IMR-90 (cell line): ENCODE measurements around the gene FAM193B. TPM values are rescaled to one million over a fixed set of nuclear protein-coding genes. Genes with fewer than 3 reads are reported as not detected.

Source experiments
- ATAC-seq: fragments of 200-7000 bp; cut with Tn5 transposase; 2 replicates; pipeline ENCODE4 v1.9.1; 2020; ENCODE audit warnings: low read depth, mild to moderate bottlenecking, moderate library complexity
- BruUV-seq: library from RNA; stranded (reverse); fragments of 400-500 nt; replicated peaks from 2 replicates; lab custom pipeline; 2021; lab: Mats Ljungman, UMichigan
- CTCF ChIA-PET: fragments of 300-600 bp; formaldehyde crosslinking; extraction: SDS; loops from one replicate; lab custom pipeline; 2021; ENCODE audit warnings: antibody characterized with exemption; lab: Yijun Ruan, JAX
- POLR2A ChIA-PET: fragments of 300-600 bp; sonication (Branson Sonifier 250); formaldehyde crosslinking; loops from one replicate; lab custom pipeline; 2022; ENCODE audit warnings: antibody characterized with exemption; ENCODE audit not compliant: unreplicated experiment; lab: Charles Lee
- DNase-seq: peaks from one replicate; pipeline ENCODE4 v3.0.0; 2013
- H2AFZ ChIP-seq: replicated peaks from 2 replicates; pipeline ENCODE3; 2013; ENCODE audit warnings: low read length, mild to moderate bottlenecking; ENCODE audit not compliant: poor library complexity
- H2AK5ac ChIP-seq: 2 replicates; pipeline ENCODE4 v1.6.1; 2013; ENCODE audit warnings: low read depth, low read length, inconsistent platforms
- H2AK9ac ChIP-seq: replicated peaks from 2 replicates; pipeline ENCODE3; 2013; ENCODE audit warnings: mild to moderate bottlenecking, low read depth, low read length, moderate library complexity; ENCODE audit not compliant: poor library complexity
- H2BK120ac ChIP-seq: 2 replicates; pipeline ENCODE4 v1.6.1; 2013; ENCODE audit warnings: low read depth, low read length, inconsistent platforms
- H2BK15ac ChIP-seq: 3 replicates; pipeline ENCODE4 v1.6.1; 2013; ENCODE audit warnings: low read depth, low read length, inconsistent platforms
- H2BK20ac ChIP-seq: 2 replicates; pipeline ENCODE4 v1.6.1; 2013; ENCODE audit warnings: low read depth, mild to moderate bottlenecking, inconsistent platforms, low read length, moderate library complexity
- H2BK5ac ChIP-seq: 2 replicates; pipeline ENCODE4 v1.6.1; 2013; ENCODE audit warnings: mild to moderate bottlenecking, low read depth, low read length, inconsistent platforms; ENCODE audit not compliant: poor library complexity, severe bottlenecking
- H3K14ac ChIP-seq: replicated peaks from 2 replicates; pipeline ENCODE4 v1.6.1; 2013; ENCODE audit warnings: low read depth, low read length, inconsistent platforms
- H3K18ac ChIP-seq: 2 replicates; pipeline ENCODE4 v1.6.1; 2013; ENCODE audit warnings: low read depth, low read length, control low read depth
- H3K23ac ChIP-seq: 2 replicates; pipeline ENCODE4 v1.6.1; 2013; ENCODE audit warnings: low read depth, low read length, inconsistent platforms
- H3K27ac ChIP-seq: 2 replicates; pipeline ENCODE4 v1.5.1; 2013; ENCODE audit warnings: mild to moderate bottlenecking, control low read depth, low read length; ENCODE audit not compliant: insufficient read depth
- H3K27me3 ChIP-seq: 2 replicates; pipeline ENCODE4 v1.6.1; 2013; ENCODE audit warnings: low read length; ENCODE audit not compliant: control insufficient read depth, insufficient read depth
- H3K36me3 ChIP-seq: 2 replicates; pipeline ENCODE4 v1.6.1; 2013; ENCODE audit warnings: low read length, mixed read lengths; ENCODE audit not compliant: control insufficient read depth, insufficient read depth
- H3K4ac ChIP-seq: 2 replicates; pipeline ENCODE4 v1.6.1; 2013; ENCODE audit warnings: low read depth, low read length, inconsistent platforms
- H3K4me1 ChIP-seq: 2 replicates; pipeline ENCODE4 v1.6.1; 2013; ENCODE audit warnings: low read length, mixed read lengths; ENCODE audit not compliant: control insufficient read depth, insufficient read depth
- H3K4me2 ChIP-seq: 2 replicates; pipeline ENCODE4 v1.6.1; 2013; ENCODE audit warnings: low read depth, mild to moderate bottlenecking, control low read depth, low read length, moderate library complexity
- H3K4me3 ChIP-seq: 2 replicates; pipeline ENCODE4 v1.5.1; 2013; ENCODE audit warnings: low read depth, mild to moderate bottlenecking, control low read depth, low read length, moderate library complexity; ENCODE audit not compliant: insufficient read depth
- H3K56ac ChIP-seq: 2 replicates; pipeline ENCODE4 v1.6.1; 2013; ENCODE audit warnings: low read length, inconsistent platforms; ENCODE audit not compliant: insufficient read depth; ENCODE audit errors: extremely low read depth
- H3K79me1 ChIP-seq, 2 experiments: 2 replicates each; pipeline ENCODE4 v1.6.1; 2013; ENCODE audit warnings: low read length in 2 of 2, inconsistent platforms in 1 of 2, low read depth in 1 of 2
- H3K9ac ChIP-seq: 2 replicates; pipeline ENCODE4 v1.6.1; 2013; ENCODE audit warnings: low read depth, low read length, control low read depth
- H3K9me1 ChIP-seq: 2 replicates; pipeline ENCODE4 v1.6.1; 2013; ENCODE audit warnings: low read length, inconsistent platforms; ENCODE audit not compliant: insufficient read depth
- H3K9me3 ChIP-seq: 2 replicates; pipeline ENCODE4 v1.6.1; 2013; ENCODE audit warnings: low read length; ENCODE audit not compliant: control insufficient read depth, insufficient read depth
- H4K20me1 ChIP-seq: 2 replicates; pipeline ENCODE4 v1.6.1; 2013; ENCODE audit warnings: low read length, inconsistent platforms; ENCODE audit not compliant: insufficient read depth
- H4K5ac ChIP-seq: 2 replicates; pipeline ENCODE4 v1.6.1; 2013; ENCODE audit warnings: mild to moderate bottlenecking, low read depth, low read length, control low read depth
- H4K8ac ChIP-seq, 2 experiments: 2 replicates each; pipeline ENCODE4 v1.6.1; 2013; ENCODE audit warnings: low read depth in 2 of 2, low read length in 2 of 2, control low read depth in 1 of 2, inconsistent platforms in 1 of 2
- H4K91ac ChIP-seq: 2 replicates; pipeline ENCODE4 v1.6.1; 2013; ENCODE audit warnings: low read depth, low read length, inconsistent platforms; ENCODE audit not compliant: insufficient read depth
- FOS ChIP-seq: fragments of 150-350 bp; IDR thresholded peaks from 2 replicates; pipeline ENCODE4 v1.6.1; 2016; ENCODE audit warnings: low read depth, low read length
- MAFK ChIP-seq: IDR thresholded peaks from 2 replicates; pipeline ENCODE4 v1.6.1; 2012; ENCODE audit warnings: low read depth, low read length, improper control_type of control experiment
- RAD21 ChIP-seq: IDR thresholded peaks from 2 replicates; pipeline ENCODE4 v1.6.1; 2012; ENCODE audit warnings: low read length, improper control_type of control experiment
- RFX5 ChIP-seq: IDR thresholded peaks from 2 replicates; pipeline ENCODE4 v1.8.0; 2012; ENCODE audit warnings: low read depth, mild to moderate bottlenecking, low read length, moderate library complexity
- WGBS, 2 experiments: methylation state at CpG; one replicate each; pipeline versions ENCODE4 v1.1.5 to v1.1.7; 2013; ENCODE audit warnings: missing lambda C conversion rate in 2 of 2; ENCODE audit not compliant: insufficient read length in 1 of 2; ENCODE audit errors: extremely low coverage in 2 of 2; 5-methylcytosine and 5-hydroxymethylcytosine counted together
- dilution Hi-C: fragments of 300-500 bp; cut with HindIII; formaldehyde crosslinking; loops from one replicate; pipeline ENCODE4 v1.14.3; 2018; ENCODE audit warnings: low sequenced_read_pairs; ENCODE audit not compliant: unreplicated experiment
- in situ Hi-C: fragments of 300-500 bp; cut with MboI; formaldehyde crosslinking; loops from 3 replicates; pipeline ENCODE4 v1.14.3; 2019; ENCODE audit warnings: low sequenced_read_pairs, inconsistent platforms, mixed read lengths
- intact Hi-C: fragments of 100-400 bp; cut with micrococcal nuclease; formaldehyde crosslinking; loops from 2 replicates; pipeline ENCODE4 v1.10.0; 2022
- polyA plus RNA-seq, 3 experiments: library from polyadenylated mRNA; depleted of rRNA; stranded (reverse); fragments of >200 nt; gene quantifications; 2 replicates each; pipeline ENCODE4 v1.2.3, GENCODE V29; 2012; ENCODE audit warnings: low replicate concordance in 1 of 3
- total RNA-seq: library from RNA; depleted of rRNA; stranded (reverse); fragments of >200 nt; gene quantifications from 2 replicates; pipeline ENCODE4 v1.2.3, GENCODE V29; 2012

The FAM193B gene
- total and polyA plus RNA-seq, 2 of the 4 experiments (the other 2 are of a cell fraction), result 9.5 to 52.2 TPM

GRCh38 chr5:177578316-177578715 lies 24.0 kb upstream of the FAM193B start:
- dilution Hi-C loops (no loop called here), intact Hi-C loops (no loop called here), in situ Hi-C loops (no loop called here)
- H2BK120ac ChIP-seq, result no peak overlapping the region
- H3K4me1 ChIP-seq, result no peaks in the 10 kb centered on the region
- POLR2A ChIA-PET, result no interaction called here
- no peaks in the 10 kb centered on the region for H4K20me1 ChIP-seq
- CTCF ChIA-PET, result no interaction called here
- H3K56ac ChIP-seq, result no peak overlapping the region
- H3K9ac ChIP-seq, result no peak overlapping the region
- H3K4me3 ChIP-seq, result no peak overlapping the region
- no peak for ATAC-seq
- no peak overlapping the region for H3K14ac ChIP-seq
- H2AFZ ChIP-seq, result no peak overlapping the region
- H3K4ac ChIP-seq, result no peak overlapping the region
- no peak overlapping the region for H4K8ac ChIP-seq
- no peaks in the 10 kb centered on the region for H3K79me1 ChIP-seq
- no peak overlapping the region for H2BK5ac ChIP-seq
- no peaks in the 10 kb centered on the region for H3K36me3 ChIP-seq
- no peak overlapping the region for H2AK5ac ChIP-seq
- H4K5ac ChIP-seq, result no peak overlapping the region
- BruUV-seq, result no TSS peak
- H3K4me2 ChIP-seq, result no peak overlapping the region
- no peaks in the 10 kb centered on the region for H3K9me3 ChIP-seq
- WGBS, 2 experiments, result no CpG with 5 or more reads among the region's 8 CpGs
- H3K9me1 ChIP-seq, result no peaks in the 10 kb centered on the region
- H2AK9ac ChIP-seq, result no peak overlapping the region
- H4K91ac ChIP-seq, result no peak overlapping the region
- no peak overlapping the region for H3K18ac ChIP-seq
- peaks cover 11% of the 10 kb centered on the region for H3K27me3 ChIP-seq
- no peak overlapping the region for H2BK20ac ChIP-seq
- TF ChIP-seq RFX5 (no peak), RAD21 (no peak), FOS (no peak), MAFK (no peak)
- no peak for DNase-seq
- no peak overlapping the region for H2BK15ac ChIP-seq
- no peak overlapping the region for H3K27ac ChIP-seq
- no peak overlapping the region for H3K23ac ChIP-seq
